ENCODE results near the gene TSPOAP1. TPM values are rescaled to one million over a fixed set of nuclear protein-coding genes. Genes with fewer than 3 reads are reported as not detected.

TSPOAP1 gene
- total RNA-seq, 1 donor from 2014 or later: 31.4 TPM

GRCh38 chr17:58264407-58265103, 64.0 kb downstream of the TSPOAP1 start:
- no peaks in the 10 kb centered on the region for H3K4me1 Mint-ChIP-seq (ENCODE audit: low read depth)
- DNase-seq (ENCODE audit: low spot score): no peak
- intact Hi-C loops (cut with micrococcal nuclease): no loop called here
- no peak overlapping the region for H3K27ac Mint-ChIP-seq
- H3K4me3 Mint-ChIP-seq: no peak overlapping the region
- peaks cover 53% of the 10 kb centered on the region for H3K27me3 Mint-ChIP-seq (ENCODE audit: insufficient read depth)
- no peaks in the 10 kb centered on the region for H3K9me3 Mint-ChIP-seq
- H3K36me3 Mint-ChIP-seq (ENCODE audit: low read depth): no peaks in the 10 kb centered on the region

GRCh38 chr17:58263773-58264172, 64.8 kb downstream of the TSPOAP1 start:
- Mint-ChIP-seq H3K27me3 (ENCODE audit: insufficient read depth) (peaks cover 59% of the 10 kb centered on the region), H3K27ac (no peak overlapping the region), H3K4me3 (no peak overlapping the region), H3K9me3 (no peaks in the 10 kb centered on the region), H3K4me1 (ENCODE audit: low read depth) (no peaks in the 10 kb centered on the region), H3K36me3 (ENCODE audit: low read depth) (no peaks in the 10 kb centered on the region)
- intact Hi-C loops (cut with micrococcal nuclease): no loop called here
- DNase-seq (ENCODE audit: low spot score): no peak

GRCh38 chr17:58262149-58262548, 66.4 kb downstream of the TSPOAP1 start:
- Mint-ChIP-seq H3K36me3 (ENCODE audit: low read depth) (no peaks in the 10 kb centered on the region), H3K9me3 (no peaks in the 10 kb centered on the region), H3K4me1 (ENCODE audit: low read depth) (no peaks in the 10 kb centered on the region), H3K27me3 (ENCODE audit: insufficient read depth) (peaks cover 70% of the 10 kb centered on the region), H3K4me3 (no peak overlapping the region), H3K27ac (no peak overlapping the region)
- no peak for DNase-seq (ENCODE audit: low spot score)
- intact Hi-C loops (cut with micrococcal nuclease): no loop called here

- Mint-ChIP-seq H3K27ac (no peak overlapping the region), H3K9me3 (no peaks in the 10 kb centered on the region), H3K4me1 (ENCODE audit: low read depth) (no peaks in the 10 kb centered on the region), H3K27me3 (ENCODE audit: insufficient read depth) (peaks cover 56% of the 10 kb centered on the region), H3K36me3 (ENCODE audit: low read depth) (no peaks in the 10 kb centered on the region), H3K4me3 (no peak overlapping the region)
- intact Hi-C loops (cut with micrococcal nuclease): no loop called here
- no peak for DNase-seq (ENCODE audit: low spot score)
Observed at GRCh38 chr17:58254803-58255202, 73.8 kb downstream of the TSPOAP1 start.

- DNase-seq (ENCODE audit: low spot score): no peak
- intact Hi-C loops (cut with micrococcal nuclease): no loop called here
- H3K27ac Mint-ChIP-seq: no peak overlapping the region
- H3K27me3 Mint-ChIP-seq (ENCODE audit: insufficient read depth): peaks cover 49% of the 10 kb centered on the region
- no peak overlapping the region for H3K4me3 Mint-ChIP-seq
- H3K4me1 Mint-ChIP-seq (ENCODE audit: low read depth): peaks cover 7% of the 10 kb centered on the region
- no peaks in the 10 kb centered on the region for H3K36me3 Mint-ChIP-seq (ENCODE audit: low read depth)
- H3K9me3 Mint-ChIP-seq: no peaks in the 10 kb centered on the region
Observed at GRCh38 chr17:58253082-58253481, 75.5 kb downstream of the TSPOAP1 start.

GRCh38 chr17:58252141-58252540, 76.5 kb downstream of the TSPOAP1 start:
- DNase-seq (ENCODE audit: low spot score): no peak
- intact Hi-C loops (cut with micrococcal nuclease): no loop called here
- no peaks in the 10 kb centered on the region for H3K36me3 Mint-ChIP-seq (ENCODE audit: low read depth)
- no peak overlapping the region for H3K27ac Mint-ChIP-seq
- no peak overlapping the region for H3K4me3 Mint-ChIP-seq
- H3K9me3 Mint-ChIP-seq: no peaks in the 10 kb centered on the region
- peaks cover 47% of the 10 kb centered on the region for H3K27me3 Mint-ChIP-seq (ENCODE audit: insufficient read depth)
- H3K4me1 Mint-ChIP-seq (ENCODE audit: low read depth): peaks cover 16% of the 10 kb centered on the region

Other genes with a start within 250 kb of the TSPOAP1 start
- gene DYNLL2, start 245.4 kb downstream of the TSPOAP1 start, total RNA-seq: 35.8 and 37.6 TPM in 2 replicates
- gene OR4D1, start 180.4 kb downstream of the TSPOAP1 start, total RNA-seq: 0.10 and 0.26 TPM in 2 replicates
- gene OR4D2, start 161.8 kb downstream of the TSPOAP1 start, total RNA-seq: not detected in 2 replicates
- not detected in 2 replicates for gene EPX, start 136.1 kb downstream of the TSPOAP1 start, total RNA-seq
- 18.8 and 23.3 TPM in 2 replicates for gene MKS1, start 109.5 kb downstream of the TSPOAP1 start, total RNA-seq
- not detected in 2 replicates for gene LPO, start 90.2 kb downstream of the TSPOAP1 start, total RNA-seq
- gene MPO, start 47.9 kb downstream of the TSPOAP1 start, total RNA-seq: not detected in 2 replicates
- 138 and 142 TPM in 2 replicates for gene SUPT4H1, start 23.4 kb upstream of the TSPOAP1 start, total RNA-seq
- 0.47 and 0.86 TPM in 2 replicates for gene RNF43, start 88.7 kb upstream of the TSPOAP1 start, total RNA-seq
- gene HSF5, start 159.6 kb upstream of the TSPOAP1 start, total RNA-seq: 1.1 and 1.2 TPM in 2 replicates
- 77.4 and 83.3 TPM in 2 replicates for gene MTMR4, start 185.8 kb upstream of the TSPOAP1 start, total RNA-seq